HG02678 (cell line): Measurements from ENCODE around the gene UBE3D.
"Not testable (repeated sequence)": the region's sequence is repeated elsewhere in the genome, so short reads cannot be mapped to it uniquely, and the experiment has no call there.

ENCODE experiments used
- ATAC-seq: cut with Tn5 transposase; IDR thresholded peaks from one replicate; pipeline ENCODE4 v1.9.1; 2021; ENCODE audit warnings: mild to moderate bottlenecking, moderate library complexity; ENCODE audit not compliant: unreplicated experiment

Gene UBE3D

DNA sequence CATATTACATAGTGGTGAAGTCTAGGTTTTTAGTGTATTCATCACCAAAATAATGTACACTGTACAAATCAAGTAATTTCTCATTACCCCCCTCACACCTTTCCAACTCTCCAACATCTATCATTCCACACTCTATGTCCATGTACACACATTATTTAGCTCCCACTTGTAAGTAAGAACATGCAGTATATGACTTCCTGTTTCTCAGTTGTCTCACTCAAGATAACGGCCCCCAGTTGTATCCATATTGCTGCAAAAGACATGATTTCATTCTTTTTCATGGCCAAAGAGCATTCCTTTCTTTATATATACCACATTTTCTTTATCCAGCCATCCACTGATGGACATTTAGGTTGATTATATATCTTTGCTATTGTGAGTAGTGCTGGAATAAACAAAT lies 86.0 kb downstream of the UBE3D start:
- ATAC-seq = no peak

DNA sequence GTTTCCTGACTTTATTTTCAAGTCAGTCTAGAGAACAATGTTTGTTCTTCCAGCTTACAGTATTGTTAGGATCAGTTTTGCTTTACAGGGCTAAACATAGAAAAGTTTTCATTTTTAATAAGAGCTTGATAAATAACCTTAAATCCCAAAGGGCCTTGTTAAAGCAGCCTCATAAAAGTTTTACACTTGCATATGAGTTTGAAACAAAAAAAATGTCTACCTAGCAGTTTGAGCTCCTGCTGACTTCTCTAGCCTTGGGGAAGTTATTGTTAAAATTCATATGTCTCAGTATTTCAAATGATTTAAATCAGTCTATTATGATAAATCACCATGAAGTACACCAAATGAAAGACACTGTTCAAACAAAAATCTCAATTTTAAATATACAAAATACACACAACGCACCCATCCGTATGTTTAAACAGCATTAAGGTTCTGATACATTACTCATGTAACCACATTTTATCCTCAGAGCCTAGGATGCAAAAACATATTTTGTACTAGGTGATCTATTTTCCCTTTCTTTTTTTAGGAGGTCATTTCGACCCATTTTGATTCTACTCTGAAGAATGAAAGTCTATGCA lies 87.2 kb downstream of the UBE3D start:
- no peak for ATAC-seq

DNA sequence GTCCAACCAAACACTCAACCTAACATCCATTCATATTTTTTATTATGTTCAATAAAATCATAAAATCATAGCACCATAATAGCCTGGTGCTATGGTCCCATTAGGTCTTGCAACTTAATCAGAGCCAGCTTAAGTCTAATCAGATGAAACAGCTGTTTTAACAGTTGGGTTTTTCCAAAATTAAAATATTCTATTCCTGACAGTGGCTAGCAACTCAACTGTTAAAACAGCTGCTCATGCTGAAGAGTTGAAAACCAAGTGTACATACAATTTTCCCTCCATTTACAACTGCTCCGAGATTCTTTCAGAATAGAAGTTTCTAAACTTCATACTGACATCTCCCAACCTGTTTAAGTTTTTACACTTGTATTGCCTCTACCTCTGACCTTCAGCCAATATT lies 89.5 kb downstream of the UBE3D start:
- ATAC-seq = no peak

DNA sequence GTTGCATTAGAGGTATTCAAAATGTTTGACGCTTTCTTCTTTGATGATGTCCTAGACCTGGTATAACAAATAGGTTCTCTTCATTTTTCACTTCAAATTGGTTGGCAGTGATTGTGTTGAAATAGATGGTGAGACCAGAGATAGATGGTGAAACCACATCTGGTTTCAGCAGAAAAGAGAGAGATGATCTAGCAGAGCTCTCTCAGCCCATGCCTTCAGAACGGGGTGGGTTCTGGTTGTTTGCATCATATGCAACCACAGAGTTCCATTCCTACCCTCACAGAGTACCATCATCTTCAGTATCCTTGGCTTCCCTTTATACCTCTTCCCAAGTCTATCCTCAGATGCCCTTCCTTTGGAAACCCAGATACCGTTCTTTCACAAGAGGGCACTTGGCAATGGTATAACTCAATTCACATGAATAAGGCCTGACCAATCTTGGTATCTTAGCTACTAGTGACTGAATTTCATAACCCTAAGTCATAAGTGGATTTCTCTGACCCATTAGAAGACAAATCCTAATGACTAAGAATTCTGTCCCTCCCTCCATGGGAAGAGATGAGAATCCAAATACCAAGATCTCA lies 93.7 kb downstream of the UBE3D start:
- no peak for ATAC-seq

DNA sequence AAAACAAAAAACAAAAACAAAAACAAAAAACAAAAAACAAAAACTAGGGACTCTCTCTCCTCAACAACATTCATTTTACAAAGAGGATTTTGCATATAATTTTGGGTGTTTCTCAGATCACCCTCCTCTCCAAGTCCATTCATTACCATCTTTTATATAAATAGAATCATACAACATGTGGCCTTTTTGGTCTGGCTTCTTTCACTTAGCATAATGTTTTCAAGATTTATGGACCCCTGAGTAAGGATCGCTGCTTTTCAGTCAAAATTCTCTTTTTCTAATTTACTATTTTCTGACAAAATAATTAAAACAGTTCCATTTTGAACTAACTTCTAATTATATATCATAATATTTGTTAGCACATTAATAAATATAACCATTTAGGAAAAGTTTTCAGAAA lies 94.8 kb downstream of the UBE3D start:
- no peak for ATAC-seq

DNA sequence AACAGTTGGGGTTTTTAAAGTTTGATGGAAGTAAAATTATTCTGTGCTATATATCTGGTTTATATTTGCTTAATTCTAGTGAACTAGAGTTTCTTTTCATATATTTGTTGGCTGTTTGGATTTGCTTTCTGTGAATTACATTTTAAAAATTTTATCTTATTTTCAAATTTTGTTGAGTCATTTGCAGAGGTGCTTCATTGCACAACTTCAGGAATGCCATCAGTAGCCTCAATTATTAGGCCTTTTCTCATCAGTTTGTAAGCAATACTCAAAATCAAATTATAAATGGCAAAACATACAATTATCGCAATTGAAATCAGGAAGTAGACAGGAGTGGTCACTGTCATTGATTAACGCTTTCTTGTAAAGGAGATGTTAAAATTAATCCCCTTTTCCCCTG lies 96.9 kb downstream of the UBE3D start:
- no peak for ATAC-seq

DNA sequence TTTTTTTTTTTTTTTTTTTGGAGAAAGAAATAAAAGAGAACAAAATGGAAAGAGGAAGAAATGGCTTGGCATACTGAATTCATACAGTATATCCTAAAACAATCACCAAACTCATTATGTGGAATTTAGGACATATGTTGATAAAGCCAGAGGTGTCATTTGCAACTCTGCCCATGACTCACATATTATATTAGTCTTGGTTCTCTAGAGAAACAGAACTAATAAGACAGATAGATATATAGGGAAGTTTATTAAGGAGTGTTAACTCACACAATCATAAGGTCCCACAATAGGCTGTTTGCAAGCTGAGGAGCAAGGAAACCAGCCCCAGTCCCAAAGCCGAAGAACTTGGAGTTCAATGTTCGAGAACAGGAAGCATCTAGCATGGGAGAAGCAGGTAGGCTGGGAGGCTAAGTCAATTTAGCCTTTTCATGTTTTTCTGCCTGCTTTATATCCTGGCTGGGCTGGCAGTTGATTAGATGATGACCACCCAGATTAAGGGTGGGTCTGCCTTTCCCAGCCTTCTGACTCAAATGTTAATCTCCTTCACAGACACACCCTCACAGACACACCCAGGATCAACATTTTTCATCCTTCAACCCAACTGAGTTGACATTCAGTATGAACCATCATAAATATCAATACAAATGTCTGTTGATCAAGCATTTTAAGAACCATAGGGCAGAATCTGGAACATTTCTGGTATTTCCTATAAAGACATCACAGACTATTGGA lies 102.3 kb downstream of the UBE3D start:
- no peak for ATAC-seq

DNA sequence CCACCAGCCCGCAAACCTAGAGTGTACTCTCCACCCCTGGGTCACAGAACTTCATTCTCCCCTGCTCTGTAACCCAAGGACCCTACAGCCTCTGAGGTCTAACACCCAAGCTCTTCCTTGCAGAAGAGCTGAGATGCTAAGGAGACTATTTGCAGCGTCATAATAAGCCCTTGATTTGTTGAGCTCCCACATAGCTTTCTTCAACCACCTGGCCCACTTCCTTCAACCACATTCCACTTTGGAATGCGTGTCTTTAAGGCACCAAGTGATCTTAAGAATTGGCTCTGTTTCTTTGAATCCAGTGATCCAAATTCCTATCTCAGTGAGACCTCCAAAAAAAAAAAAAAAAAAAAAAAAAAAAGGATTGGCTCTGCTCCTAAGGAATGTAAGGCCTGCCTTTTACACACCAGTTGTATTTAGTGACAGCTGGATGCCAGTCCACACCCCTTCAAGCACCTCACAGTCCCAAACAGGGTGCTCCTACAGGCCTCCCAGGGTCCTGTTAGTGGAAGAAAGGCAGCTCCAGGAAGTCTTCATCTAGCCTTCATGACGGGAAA lies 106.2 kb downstream of the UBE3D start:
- no peak for ATAC-seq

DNA sequence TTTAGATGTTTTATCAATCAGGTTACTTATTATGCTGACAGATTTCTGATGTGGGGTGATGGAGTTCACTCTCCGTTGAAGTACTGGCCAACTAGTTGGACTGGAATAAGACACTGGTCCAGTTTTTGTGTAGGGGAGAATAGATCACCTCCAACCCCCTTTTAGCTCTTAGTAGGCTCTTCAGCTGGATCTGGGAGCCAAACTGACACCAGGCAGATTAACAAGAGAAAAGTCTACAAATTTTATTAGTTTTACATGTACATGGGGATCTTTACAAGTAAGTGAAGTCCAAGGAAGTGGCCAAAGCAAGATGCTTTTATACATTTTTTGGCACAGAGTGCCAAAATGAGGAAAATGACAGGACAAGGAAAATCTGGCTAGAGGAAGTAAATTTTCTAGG lies 107.1 kb downstream of the UBE3D start:
- ATAC-seq = no peak

DNA sequence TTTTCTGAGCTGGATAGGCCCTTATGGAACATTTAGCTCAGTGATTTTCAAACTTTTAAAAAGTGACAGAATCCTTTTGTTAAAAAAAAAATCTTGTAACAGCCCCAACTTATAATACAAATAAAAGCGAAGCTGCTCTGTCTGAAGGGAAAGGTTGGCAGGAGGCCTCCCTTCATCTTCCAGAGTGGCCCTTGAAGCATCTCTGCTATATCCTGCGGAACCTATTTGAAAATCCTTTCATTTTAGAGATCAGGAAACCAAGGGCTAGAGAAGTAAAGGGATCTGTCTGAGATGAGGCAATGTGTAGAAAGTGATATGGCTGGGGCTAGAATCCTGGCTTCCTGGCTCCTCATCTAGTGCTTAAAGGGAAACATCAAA lies 107.8 kb downstream of the UBE3D start:
- ATAC-seq = no peak

DNA sequence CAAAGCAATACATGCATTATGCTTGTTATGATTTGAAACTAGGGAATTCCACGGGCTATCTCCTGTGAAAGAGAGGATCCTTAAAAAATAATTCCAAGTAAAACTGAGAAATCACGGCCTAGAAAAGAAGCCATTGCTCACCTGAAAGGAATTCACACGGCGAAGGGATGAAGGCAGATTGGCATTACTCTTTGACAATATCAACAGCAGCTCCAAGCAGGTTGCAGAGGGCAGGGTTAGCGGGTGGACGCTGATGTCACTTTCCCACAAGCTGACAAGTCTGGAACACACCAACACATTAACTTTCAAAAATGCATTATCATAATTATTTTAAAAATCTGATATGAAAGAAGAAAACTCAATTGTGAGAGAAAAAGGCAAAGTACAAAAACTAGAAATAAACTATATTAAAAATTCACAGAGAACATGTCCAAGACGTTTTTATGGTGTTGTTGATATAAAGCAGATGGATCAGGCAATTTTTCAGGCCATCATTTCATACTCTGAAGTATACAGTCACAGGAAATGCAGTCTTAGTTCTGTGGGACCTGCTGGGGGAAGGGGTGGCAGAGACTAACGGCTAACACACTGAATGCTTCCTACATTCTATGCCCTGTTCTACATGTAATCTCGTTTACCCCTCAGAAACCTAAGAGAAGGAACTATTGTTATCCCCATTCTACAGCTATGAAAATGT lies 108.3 kb downstream of the UBE3D start:
- ATAC-seq = no peak

DNA sequence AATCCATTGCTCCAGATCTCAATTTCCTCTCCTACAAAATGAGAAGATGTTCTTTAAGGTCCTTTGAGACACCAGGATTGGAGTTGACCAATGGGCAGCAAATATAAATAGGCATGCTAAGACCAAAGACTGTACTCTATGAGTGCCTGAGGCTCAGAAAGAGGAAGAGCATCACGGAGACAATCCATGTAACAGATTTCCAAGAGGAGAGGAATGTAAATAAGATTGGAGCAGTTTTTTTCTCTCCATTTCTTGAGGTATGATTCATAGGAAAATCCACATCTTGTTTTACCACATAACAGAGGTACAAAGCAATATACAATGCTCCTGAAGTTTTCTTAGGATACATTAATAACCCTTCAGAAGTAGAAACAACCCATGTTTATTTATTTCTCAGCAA lies 109.8 kb downstream of the UBE3D start:
- no peak for ATAC-seq

DNA sequence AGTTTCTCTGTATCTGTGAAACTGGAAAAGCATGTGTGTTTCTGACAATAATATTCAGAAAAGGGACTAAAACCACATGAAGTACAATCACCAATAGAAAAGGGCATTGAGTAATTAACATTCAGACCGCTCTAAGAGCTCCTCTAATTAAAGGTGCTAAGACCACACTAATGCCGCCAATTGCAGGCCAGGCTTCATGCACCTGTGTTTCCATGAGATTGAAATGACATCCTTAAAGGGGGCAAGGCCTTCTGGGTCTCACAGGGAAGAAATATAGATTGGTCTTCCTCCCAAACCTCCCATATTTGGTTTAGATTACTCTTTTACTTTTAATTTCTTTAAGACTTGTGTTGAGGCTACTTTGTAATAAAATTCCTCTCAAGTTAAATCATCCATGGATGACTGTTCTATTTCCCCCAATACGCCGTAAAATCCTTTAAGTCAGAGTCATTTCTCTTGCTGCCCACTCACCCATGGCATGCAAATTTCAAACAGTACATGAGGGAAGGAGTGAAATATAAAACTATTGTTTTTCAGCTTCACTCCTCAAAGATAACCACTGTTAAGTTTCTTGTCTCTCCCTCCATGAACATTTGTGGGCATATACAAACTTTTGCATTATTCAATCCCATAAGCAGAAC lies 110.6 kb downstream of the UBE3D start:
- ATAC-seq = peak; percentile 74

DNA sequence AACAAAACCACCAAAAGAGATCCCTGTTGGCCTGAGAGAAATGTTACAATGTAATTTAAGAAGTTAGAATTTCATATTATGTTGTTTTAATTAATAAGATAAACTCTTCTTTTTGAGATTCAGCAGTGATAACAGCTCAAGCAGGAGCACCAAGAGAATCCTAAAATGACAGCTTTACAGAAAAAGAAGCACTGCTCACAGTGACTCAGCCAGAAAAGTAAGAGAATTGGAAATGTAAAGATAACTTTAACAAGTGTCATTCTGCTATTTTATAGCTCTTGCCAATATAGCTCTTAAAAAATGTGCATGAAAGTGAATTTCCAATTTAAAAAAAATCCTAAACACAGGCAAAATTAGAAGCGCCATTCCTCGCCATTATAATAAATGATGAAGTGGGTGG lies 111.3 kb downstream of the UBE3D start:
- no peak for ATAC-seq

DNA sequence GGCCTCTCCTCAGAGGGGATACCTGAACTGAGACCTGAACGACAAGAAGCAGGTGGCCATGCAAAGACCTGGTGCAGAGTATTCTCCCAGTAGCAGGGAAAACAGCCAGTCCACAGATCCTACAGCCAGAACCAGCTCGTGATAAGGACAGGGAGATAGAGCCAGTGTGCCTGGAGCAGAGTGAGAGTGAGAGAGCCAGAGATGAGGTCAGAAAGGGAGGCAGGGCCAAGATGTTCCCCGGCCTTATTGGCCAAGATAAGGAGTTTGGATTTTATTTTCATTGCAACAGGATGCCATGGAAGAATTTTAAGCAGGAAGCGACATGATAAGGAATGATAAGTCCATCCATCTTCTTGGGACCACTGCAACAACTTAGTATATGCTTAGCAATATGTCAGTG lies 111.8 kb downstream of the UBE3D start:
- ATAC-seq = no peak

DNA sequence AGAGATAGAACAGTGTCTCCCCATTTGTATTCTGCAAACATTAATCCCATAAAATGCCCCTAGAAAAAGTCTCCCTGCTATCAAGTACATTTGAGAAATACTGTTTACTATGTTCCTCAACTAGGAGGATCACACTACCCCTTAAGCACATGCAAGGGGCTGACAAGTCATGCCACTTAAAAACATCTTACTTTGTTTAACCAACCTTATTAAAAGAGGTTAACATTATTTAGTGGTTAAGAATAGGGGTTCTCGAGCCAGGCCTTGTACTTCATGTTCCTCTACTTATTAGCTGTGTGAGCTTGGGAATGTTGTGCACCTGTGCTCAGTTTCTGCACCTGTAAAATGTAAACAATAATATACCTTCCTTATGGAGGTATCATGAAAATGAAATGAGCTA lies 113.7 kb downstream of the UBE3D start:
- ATAC-seq = no peak

DNA sequence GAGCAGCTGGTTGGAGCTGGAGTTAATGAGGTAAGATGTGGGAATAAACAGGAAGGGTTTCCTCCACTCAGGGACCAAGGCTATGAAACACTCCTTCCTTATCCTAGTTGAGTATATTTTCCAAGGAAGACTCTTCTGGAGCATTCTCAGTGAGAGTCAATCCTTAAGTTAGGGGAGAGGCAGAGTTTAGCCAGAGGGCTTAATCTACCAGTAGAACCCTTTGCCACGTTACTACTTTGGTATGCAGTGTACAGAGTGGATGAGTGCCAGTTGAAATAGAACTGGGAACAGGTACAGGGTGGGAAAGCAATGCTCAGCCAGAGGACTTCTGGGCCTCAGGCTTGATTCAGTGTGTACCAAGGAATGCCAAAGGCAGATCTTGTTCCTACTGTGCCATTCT lies 114.3 kb downstream of the UBE3D start:
- no peak for ATAC-seq

DNA sequence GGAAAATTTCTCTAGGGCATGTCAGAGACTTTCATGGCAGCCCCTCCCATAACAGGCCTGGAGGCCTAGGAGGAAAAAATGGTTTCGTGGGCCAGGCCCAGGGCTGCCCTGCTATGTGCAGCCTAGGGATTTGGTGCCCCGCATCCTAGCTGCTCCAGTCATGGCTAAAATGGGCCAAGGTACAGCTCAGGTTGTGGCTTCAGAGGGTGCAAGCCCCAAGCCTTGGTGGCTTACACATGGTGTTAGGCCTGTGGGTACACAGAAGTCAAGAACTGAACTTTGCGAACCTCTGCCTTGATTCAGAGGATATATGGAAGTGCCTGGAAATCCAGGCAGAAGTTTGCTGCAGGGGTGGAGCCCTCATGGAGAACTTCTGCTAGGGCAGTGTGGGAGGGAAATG lies 134.7 kb downstream of the UBE3D start:
- not testable (repeated sequence) for ATAC-seq

DNA sequence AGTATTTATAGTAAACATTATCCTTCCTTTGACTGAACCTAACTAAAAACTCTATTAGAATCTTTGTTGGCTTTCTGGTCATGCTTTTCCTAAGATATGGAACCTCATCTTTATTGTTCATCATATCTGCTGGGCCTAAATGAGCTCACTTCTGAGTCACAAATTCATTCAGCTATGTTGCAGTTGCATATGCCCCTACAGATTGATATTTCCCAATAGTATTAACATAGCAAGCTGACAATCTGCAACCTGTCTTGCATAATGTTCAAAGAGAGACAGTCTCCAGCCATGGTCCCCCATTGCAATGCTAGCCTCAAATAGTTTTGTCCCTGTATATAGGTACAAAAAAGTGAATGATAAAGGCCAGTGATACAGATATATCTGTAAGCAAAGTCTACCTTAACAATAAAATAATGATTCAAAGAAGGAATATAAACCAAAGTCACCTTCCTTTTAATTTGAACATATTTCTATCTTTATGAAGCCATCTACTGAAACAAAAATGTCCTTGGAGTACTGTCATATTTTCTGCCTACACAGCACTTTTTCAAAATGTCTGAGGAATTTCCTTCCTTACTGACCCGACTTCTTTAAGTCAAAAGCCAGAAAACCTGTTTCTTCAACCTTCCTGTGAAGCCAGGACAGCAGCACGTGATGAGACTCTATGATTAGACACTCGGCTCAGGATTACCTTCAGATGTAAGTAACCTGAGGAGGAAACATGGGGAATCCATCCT lies 140.7 kb downstream of the UBE3D start:
- ATAC-seq = no peak

DNA sequence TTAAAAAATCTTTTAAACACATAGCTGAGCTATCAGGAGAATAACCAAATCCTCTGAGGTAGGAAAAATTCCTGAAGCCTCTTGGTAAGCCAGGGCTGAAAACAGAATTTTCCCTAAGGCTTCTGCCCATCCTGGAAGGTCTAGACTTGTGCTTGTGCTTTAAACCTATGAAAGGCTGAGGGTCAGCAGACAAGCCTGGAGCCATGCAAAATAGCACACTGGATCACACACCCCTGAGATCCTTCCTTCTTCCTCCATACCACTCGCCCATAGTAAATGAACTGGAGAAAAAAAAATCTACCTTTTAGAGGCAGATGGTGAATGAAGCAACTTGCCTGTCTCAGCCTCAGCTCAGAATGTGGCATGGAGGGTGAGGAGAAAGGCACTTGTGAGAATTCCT lies 144.4 kb downstream of the UBE3D start:
- no peak for ATAC-seq
